Peyer's patch (tissue), 4 donors: Measurements from ENCODE around the gene ZNF541.

ENCODE experiments used
- POLR2A ChIP-seq, 2 donors: fragments of 450-650 bp; IDR thresholded peaks; one replicate each; pipeline ENCODE4 v1.5.1; 2017; ENCODE audit warnings: antibody characterized with exemption in 2 of 2, mild to moderate bottlenecking in 2 of 2, moderate library complexity in 2 of 2
- TF ChIP-seq, protein P1 (sequence below), 6 experiments: fragments of 450-650 bp in 4 of 6; fragments of 200-600 bp in 2 of 6; sonication (generic) in 1 of 6; IDR thresholded peaks; one replicate each; pipeline ENCODE4 v1.5.1; 2017 to 2019; ENCODE audit warnings: antibody characterized with exemption in 6 of 6, mild to moderate bottlenecking in 3 of 6, moderate library complexity in 1 of 6

GRCh38 chr19:47547199-47547598 is 25.7 kb downstream of the ZNF541 start:
- TF ChIP-seq, protein P1, sequence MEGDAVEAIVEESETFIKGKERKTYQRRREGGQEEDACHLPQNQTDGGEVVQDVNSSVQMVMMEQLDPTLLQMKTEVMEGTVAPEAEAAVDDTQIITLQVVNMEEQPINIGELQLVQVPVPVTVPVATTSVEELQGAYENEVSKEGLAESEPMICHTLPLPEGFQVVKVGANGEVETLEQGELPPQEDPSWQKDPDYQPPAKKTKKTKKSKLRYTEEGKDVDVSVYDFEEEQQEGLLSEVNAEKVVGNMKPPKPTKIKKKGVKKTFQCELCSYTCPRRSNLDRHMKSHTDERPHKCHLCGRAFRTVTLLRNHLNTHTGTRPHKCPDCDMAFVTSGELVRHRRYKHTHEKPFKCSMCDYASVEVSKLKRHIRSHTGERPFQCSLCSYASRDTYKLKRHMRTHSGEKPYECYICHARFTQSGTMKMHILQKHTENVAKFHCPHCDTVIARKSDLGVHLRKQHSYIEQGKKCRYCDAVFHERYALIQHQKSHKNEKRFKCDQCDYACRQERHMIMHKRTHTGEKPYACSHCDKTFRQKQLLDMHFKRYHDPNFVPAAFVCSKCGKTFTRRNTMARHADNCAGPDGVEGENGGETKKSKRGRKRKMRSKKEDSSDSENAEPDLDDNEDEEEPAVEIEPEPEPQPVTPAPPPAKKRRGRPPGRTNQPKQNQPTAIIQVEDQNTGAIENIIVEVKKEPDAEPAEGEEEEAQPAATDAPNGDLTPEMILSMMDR (IDR thresholded peaks at IDR 0.05) = no peak
- no peak for TF ChIP-seq POLR2A (IDR thresholded peaks at IDR 0.05)
